Activated naive CD4-positive, alpha-beta T cell treated with anti-CD3 and anti-CD28 coated beads, Interleukin-2, amount 10 ng/mL, durations not matched to agents 7 days and 5 days (primary cell): Measurements from ENCODE around the gene ZNF652.

Experiments
- CTCF ChIA-PET: fragments of 350-600 bp; sonication (Branson Sonifier 250); formaldehyde crosslinking; loops from one replicate; lab custom pipeline; 2021; ENCODE audit warnings: antibody characterized with exemption; lab: Charles Lee
- DNase-seq: peaks from one replicate; pipeline ENCODE4 v3.0.0-alpha.2; 2020
- H3K27ac Mint-ChIP-seq: one replicate; pipeline ENCODE4 v1.8.0; 2021; ENCODE audit warnings: mild to moderate bottlenecking, moderate library complexity, mixed read lengths
- H3K27me3 Mint-ChIP-seq: one replicate; pipeline ENCODE4 v1.8.0; 2021; ENCODE audit warnings: mild to moderate bottlenecking, mixed read lengths
- H3K36me3 Mint-ChIP-seq: one replicate; pipeline ENCODE4 v1.8.0; 2021; ENCODE audit warnings: mixed read lengths
- H3K4me1 Mint-ChIP-seq: one replicate; pipeline ENCODE4 v1.8.0; 2021; ENCODE audit warnings: mixed read lengths
- H3K4me3 Mint-ChIP-seq: one replicate; pipeline ENCODE4 v1.8.0; 2021; ENCODE audit warnings: mild to moderate bottlenecking, moderate library complexity, mixed read lengths
- H3K9me3 Mint-ChIP-seq: one replicate; pipeline ENCODE4 v1.8.0; 2021; ENCODE audit warnings: mixed read lengths

The ZNF652 gene

DNA sequence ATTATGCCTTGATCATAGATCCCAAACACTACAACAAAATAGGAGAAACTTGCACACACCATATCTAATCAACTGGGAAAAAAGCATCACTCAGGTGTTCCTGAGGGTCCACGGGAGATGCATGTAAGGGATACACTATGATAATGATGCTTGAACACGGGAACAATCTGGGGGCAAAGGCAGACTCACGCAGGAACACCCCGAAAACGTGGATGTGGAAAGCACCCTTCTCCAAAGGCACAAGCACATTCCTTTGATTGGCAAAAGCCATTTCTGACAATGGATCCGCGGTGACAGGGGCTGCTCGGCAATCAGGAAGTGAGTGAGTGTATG is 1.3 kb downstream of the ZNF652 start:
- Mint-ChIP-seq H3K36me3 (peaks cover 28% of the 10 kb centered on the region), H3K4me3 (peak overlapping the region; percentile 94), H3K27ac (peak overlapping the region; percentile 98), H3K9me3 (no peaks in the 10 kb centered on the region), H3K27me3 (peaks cover 3% of the 10 kb centered on the region), H3K4me1 (peaks cover 64% of the 10 kb centered on the region)
- CTCF ChIA-PET, result interaction anchor here (1.2 to 4.4 kb wide), 2 partner anchors 11 to 19 kb away, joined by 3 to 22 read pairs; no protein-coding TSS in a partner anchor
- no peak for DNase-seq

GRCh38 chr17:49359990-49360795 is 1.9 kb downstream of the ZNF652 start:
- peaks cover 3% of the 10 kb centered on the region for H3K27me3 Mint-ChIP-seq
- CTCF ChIA-PET, result interaction anchor here (0.7 to 4.4 kb wide), 5 partner anchors 8 to 44 kb away, joined by 3 to 22 read pairs (median 8); no protein-coding TSS in a partner anchor
- peak overlapping the region; percentile 98 for H3K27ac Mint-ChIP-seq
- peak overlapping the region; percentile 94 for H3K4me3 Mint-ChIP-seq
- H3K9me3 Mint-ChIP-seq, result no peaks in the 10 kb centered on the region
- DNase-seq, result no peak
- peaks cover 58% of the 10 kb centered on the region for H3K4me1 Mint-ChIP-seq
- peaks cover 25% of the 10 kb centered on the region for H3K36me3 Mint-ChIP-seq

DNA sequence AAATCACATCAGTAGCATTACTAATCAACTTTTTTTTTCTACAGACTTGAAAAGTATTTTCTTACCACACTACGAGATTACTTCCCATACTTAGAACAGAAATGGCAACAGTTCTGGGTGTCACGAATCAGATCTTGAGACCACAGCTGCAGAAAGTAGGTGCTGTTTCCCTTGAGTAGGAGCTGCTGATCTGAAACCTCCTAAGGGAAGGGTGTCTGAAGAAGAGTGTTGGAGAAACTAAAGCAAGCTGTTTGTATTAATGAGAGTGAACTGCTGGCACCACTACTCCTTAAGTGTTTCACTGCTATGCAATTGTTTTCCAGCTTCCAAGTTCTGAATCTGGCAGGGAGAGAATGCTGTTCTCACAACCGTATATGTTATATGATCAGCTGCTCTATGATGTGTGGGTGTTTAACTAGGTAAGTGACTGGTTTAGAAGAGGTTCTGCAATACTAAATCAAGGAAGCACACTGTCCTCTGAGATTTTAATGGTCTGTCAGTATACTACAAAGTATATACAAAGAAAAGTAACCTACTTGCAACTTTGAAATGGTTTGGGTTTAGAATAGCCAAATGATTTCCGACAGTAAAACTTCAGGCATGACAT is 3.3 kb downstream of the ZNF652 start:
- peak overlapping the region; percentile 50 for H3K4me3 Mint-ChIP-seq
- H3K9me3 Mint-ChIP-seq, result no peaks in the 10 kb centered on the region
- H3K27me3 Mint-ChIP-seq, result peaks cover 3% of the 10 kb centered on the region
- CTCF ChIA-PET, result interaction anchor here (0.8 to 4.4 kb wide), 5 partner anchors 9 to 43 kb away, joined by 3 to 22 read pairs (median 11); no protein-coding TSS in a partner anchor
- peak; percentile 53 for DNase-seq
- peaks cover 58% of the 10 kb centered on the region for H3K4me1 Mint-ChIP-seq
- peak overlapping the region; percentile 98 for H3K27ac Mint-ChIP-seq
- peaks cover 25% of the 10 kb centered on the region for H3K36me3 Mint-ChIP-seq

- Mint-ChIP-seq H3K9me3 (no peaks in the 10 kb centered on the region), H3K4me3 (peak overlapping the region; percentile 50), H3K27ac (peak overlapping the region; percentile 98), H3K27me3 (peaks cover 3% of the 10 kb centered on the region), H3K4me1 (peaks cover 60% of the 10 kb centered on the region), H3K36me3 (peaks cover 25% of the 10 kb centered on the region)
- no peak for DNase-seq
- CTCF ChIA-PET, result interaction anchor here (1.2 to 4.4 kb wide), 4 partner anchors 10 to 40 kb away, joined by 5 to 22 read pairs (median 13); no protein-coding TSS in a partner anchor
Observed at GRCh38 chr17:49357516-49357915, 4.5 kb downstream of the ZNF652 start.

GRCh38 chr17:49356320-49356719 is 5.7 kb downstream of the ZNF652 start:
- no peak overlapping the region for H3K27ac Mint-ChIP-seq
- CTCF ChIA-PET, result interaction anchor here (1.2 kb wide), 1 partner anchor 13 kb away, joined by 5 read pairs; no protein-coding TSS in a partner anchor
- peaks cover 58% of the 10 kb centered on the region for H3K4me1 Mint-ChIP-seq

GRCh38 chr17:49353607-49354006 is 8.4 kb downstream of the ZNF652 start:
- no peak overlapping the region for H3K4me3 Mint-ChIP-seq

More at GRCh38 chr17:49356320-49356719, 5.7 kb downstream of the ZNF652 start:
- DNase-seq, result no peak
- H3K27me3 Mint-ChIP-seq, result no peaks in the 10 kb centered on the region
- peaks cover 24% of the 10 kb centered on the region for H3K36me3 Mint-ChIP-seq
- no peaks in the 10 kb centered on the region for H3K9me3 Mint-ChIP-seq
- no peak overlapping the region for H3K4me3 Mint-ChIP-seq

DNA sequence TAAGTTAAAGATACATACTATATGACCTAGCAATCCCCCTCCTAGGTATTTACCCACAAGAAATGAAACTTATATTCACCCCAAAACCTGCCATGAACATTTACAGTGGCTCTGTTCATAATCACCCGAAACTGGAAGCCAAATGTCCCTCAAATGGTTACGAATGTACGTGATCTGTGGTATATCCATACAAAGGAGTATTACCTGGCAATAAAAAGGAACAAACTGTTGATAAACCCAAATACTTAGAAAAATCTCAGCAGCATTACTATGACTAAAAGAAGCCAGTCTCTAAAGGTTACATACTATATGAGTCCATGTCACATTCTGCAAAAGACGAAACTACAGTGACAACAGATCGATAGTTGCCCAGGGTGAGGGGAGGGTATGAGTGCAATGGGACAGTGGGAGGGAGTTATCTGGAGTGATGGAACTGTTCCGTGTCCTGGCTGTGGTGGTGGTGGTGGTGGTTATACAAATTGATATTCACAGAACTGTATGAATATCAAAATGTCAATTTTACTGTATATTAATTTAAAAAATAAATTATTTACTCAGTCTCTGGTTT is 9.4 kb downstream of the ZNF652 start:
- DNase-seq, result no peak
- Mint-ChIP-seq H3K4me3 (no peak overlapping the region), H3K36me3 (peaks cover 23% of the 10 kb centered on the region), H3K27me3 (no peaks in the 10 kb centered on the region), H3K27ac (no peak overlapping the region), H3K9me3 (no peaks in the 10 kb centered on the region), H3K4me1 (peaks cover 36% of the 10 kb centered on the region)
- CTCF ChIA-PET, result interaction anchor here (1.6 kb wide), 1 partner anchor 16 kb away, joined by 4 read pairs; no protein-coding TSS in a partner anchor

More at GRCh38 chr17:49353607-49354006, 8.4 kb downstream of the ZNF652 start:
- CTCF ChIA-PET, result interaction anchor here (1.3 kb wide), 1 partner anchor 15 kb away, joined by 4 read pairs; no protein-coding TSS in a partner anchor
- DNase-seq, result no peak
- H3K4me1 Mint-ChIP-seq, result peaks cover 37% of the 10 kb centered on the region
- H3K36me3 Mint-ChIP-seq, result peaks cover 22% of the 10 kb centered on the region
- no peaks in the 10 kb centered on the region for H3K27me3 Mint-ChIP-seq
- H3K27ac Mint-ChIP-seq, result no peak overlapping the region
- H3K9me3 Mint-ChIP-seq, result no peaks in the 10 kb centered on the region

- peaks cover 22% of the 10 kb centered on the region for H3K36me3 Mint-ChIP-seq
Observed at GRCh38 chr17:49351572-49352140, 10.4 kb downstream of the ZNF652 start.

DNA sequence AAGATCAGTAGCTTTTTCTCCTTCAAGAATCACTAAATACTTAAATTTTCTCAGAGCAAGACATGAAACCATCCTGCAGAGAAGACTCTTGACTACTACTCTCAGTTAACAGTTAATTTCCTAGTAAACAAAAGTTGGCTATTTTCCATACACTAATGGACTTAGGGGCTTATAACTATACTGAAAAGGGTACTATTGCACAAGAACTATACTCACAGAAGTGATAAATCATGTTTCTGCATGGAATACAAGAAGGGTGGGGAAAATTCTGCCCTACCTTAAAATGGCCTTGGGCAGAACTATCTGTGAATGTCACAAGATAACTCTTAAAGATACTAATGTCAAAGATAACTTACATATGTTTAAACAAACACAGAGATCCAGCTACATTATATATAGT is 12.5 kb downstream of the ZNF652 start:
- H3K9me3 Mint-ChIP-seq, result no peaks in the 10 kb centered on the region
- H3K4me3 Mint-ChIP-seq, result no peak overlapping the region
- no peaks in the 10 kb centered on the region for H3K27me3 Mint-ChIP-seq
- H3K27ac Mint-ChIP-seq, result no peak overlapping the region
- CTCF ChIA-PET, result interaction anchor here (0.8 to 1.3 kb wide), 2 partner anchors 11 to 18 kb away, joined by 3 to 4 read pairs; no protein-coding TSS in a partner anchor
- H3K4me1 Mint-ChIP-seq, result peaks cover 40% of the 10 kb centered on the region
- H3K36me3 Mint-ChIP-seq, result peaks cover 21% of the 10 kb centered on the region
- no peak for DNase-seq

More at GRCh38 chr17:49351572-49352140, 10.4 kb downstream of the ZNF652 start:
- no peak for DNase-seq
- no peak overlapping the region for H3K27ac Mint-ChIP-seq
- no peaks in the 10 kb centered on the region for H3K27me3 Mint-ChIP-seq
- peaks cover 39% of the 10 kb centered on the region for H3K4me1 Mint-ChIP-seq
- CTCF ChIA-PET, result interaction anchor here (1.6 kb wide), 1 partner anchor 17 kb away, joined by 4 read pairs; no protein-coding TSS in a partner anchor
- H3K9me3 Mint-ChIP-seq, result no peaks in the 10 kb centered on the region
- H3K4me3 Mint-ChIP-seq, result no peak overlapping the region

- peaks cover 24% of the 10 kb centered on the region for H3K36me3 Mint-ChIP-seq
- peak overlapping the region; percentile 19 for H3K27ac Mint-ChIP-seq
- H3K4me3 Mint-ChIP-seq, result no peak overlapping the region
- H3K27me3 Mint-ChIP-seq, result no peaks in the 10 kb centered on the region
- CTCF ChIA-PET, result interaction anchor here (0.9 kb wide), 1 partner anchor 14 kb away, joined by 3 read pairs; no protein-coding TSS in a partner anchor
- no peak for DNase-seq
- H3K4me1 Mint-ChIP-seq, result peaks cover 61% of the 10 kb centered on the region
- no peaks in the 10 kb centered on the region for H3K9me3 Mint-ChIP-seq
Observed at GRCh38 chr17:49344914-49345313, 17.1 kb downstream of the ZNF652 start.

DNA sequence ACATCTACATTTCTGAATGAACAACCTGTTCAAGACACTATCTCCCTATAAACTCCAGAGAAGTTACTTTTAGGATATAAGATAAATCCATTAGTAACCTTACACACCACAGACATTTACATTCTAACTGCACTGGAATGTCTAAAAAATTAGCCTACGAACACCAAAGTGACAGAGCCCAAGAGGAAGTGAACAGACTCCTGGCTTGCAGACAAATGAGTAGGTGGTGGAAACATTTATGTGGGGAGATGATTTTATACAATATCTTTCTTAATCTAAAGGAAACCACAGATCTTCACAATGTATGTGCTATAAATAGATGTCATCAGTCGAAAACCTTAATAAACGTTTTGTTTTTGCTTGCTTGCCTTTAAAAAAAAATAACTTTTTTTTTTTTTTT is 18.8 kb downstream of the ZNF652 start:
- H3K27me3 Mint-ChIP-seq, result no peaks in the 10 kb centered on the region
- CTCF ChIA-PET, result interaction anchor here (1.5 to 3.2 kb wide), 3 partner anchors 13 to 25 kb away, joined by 3 to 22 read pairs (median 12); no protein-coding TSS in a partner anchor
- peak overlapping the region; percentile 37 for H3K4me3 Mint-ChIP-seq
- H3K9me3 Mint-ChIP-seq, result no peaks in the 10 kb centered on the region
- no peak for DNase-seq
- peak overlapping the region; percentile 85 for H3K27ac Mint-ChIP-seq
- peaks cover 68% of the 10 kb centered on the region for H3K4me1 Mint-ChIP-seq
- peaks cover 23% of the 10 kb centered on the region for H3K36me3 Mint-ChIP-seq

DNA sequence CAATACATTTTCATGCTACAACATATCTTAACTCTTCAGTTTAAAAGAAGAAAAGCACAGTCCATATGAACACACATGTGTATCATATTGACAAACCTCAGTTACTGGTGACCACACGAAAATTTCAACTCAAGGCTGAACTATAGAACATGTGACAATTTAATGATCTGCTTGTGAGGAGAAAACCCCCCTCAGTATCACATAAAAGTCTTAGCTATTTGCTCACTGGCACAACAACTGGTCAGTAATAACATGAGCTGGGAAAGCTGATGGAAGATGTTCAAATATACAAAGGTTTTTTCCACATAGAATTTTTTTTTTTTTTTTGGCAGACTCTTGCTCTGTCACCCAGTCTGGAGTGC is 19.5 kb downstream of the ZNF652 start:
- peak overlapping the region; percentile 85 for H3K27ac Mint-ChIP-seq
- H3K36me3 Mint-ChIP-seq, result peaks cover 22% of the 10 kb centered on the region
- peaks cover 67% of the 10 kb centered on the region for H3K4me1 Mint-ChIP-seq
- CTCF ChIA-PET, result interaction anchor here (0.8 to 3.2 kb wide), 4 partner anchors 13 to 27 kb away, joined by 3 to 22 read pairs (median 8); no protein-coding TSS in a partner anchor
- H3K27me3 Mint-ChIP-seq, result no peaks in the 10 kb centered on the region
- H3K9me3 Mint-ChIP-seq, result no peaks in the 10 kb centered on the region
- peak overlapping the region; percentile 37 for H3K4me3 Mint-ChIP-seq
- DNase-seq, result no peak

GRCh38 chr17:49341356-49341755 is 20.7 kb downstream of the ZNF652 start:
- Mint-ChIP-seq H3K27me3 (no peaks in the 10 kb centered on the region), H3K9me3 (no peaks in the 10 kb centered on the region), H3K4me1 (peaks cover 58% of the 10 kb centered on the region), H3K27ac (peak overlapping the region; percentile 85), H3K4me3 (peak overlapping the region; percentile 62), H3K36me3 (peaks cover 22% of the 10 kb centered on the region)
- CTCF ChIA-PET, result interaction anchor here (1.0 to 3.2 kb wide), 4 partner anchors 18 to 687 kb away, joined by 3 to 22 read pairs (median 8); no protein-coding TSS in a partner anchor
- DNase-seq, result no peak
